ENCODE data around the gene IQCC. TPM values are rescaled to one million over a fixed set of nuclear protein-coding genes. Genes with fewer than 3 reads are reported as not detected.
A peak's percentile ranks its signal among the peaks of the same experiment; 100 is the strongest.

IQCC gene
- polyA plus RNA-seq, 2 donors: 1.5 to 1.6 TPM

GRCh38 chr1:32220746-32221580 lies 15.5 kb downstream of the IQCC start:
- H3K36me3 ChIP-seq (ENCODE audit: control insufficient read depth in 2 of 2, insufficient read depth in 2 of 2, low read length in 1 of 2): peaks cover 0 to 14% of the 10 kb centered on the region in 2 donors
- H3K9me3 ChIP-seq (ENCODE audit: control insufficient read depth in 2 of 2, insufficient read depth in 1 of 2, low read depth in 1 of 2, low read length in 1 of 2): no peaks in the 10 kb centered on the region
- peaks cover 2 to 11% of the 10 kb centered on the region in 2 donors for H3K4me1 ChIP-seq (ENCODE audit: control insufficient read depth in 2 of 2, insufficient read depth in 2 of 2, low read length in 1 of 2)
- H3K4me3 ChIP-seq (ENCODE audit: low read depth in 1 of 2, low read length in 2 of 2): peak overlapping the region; percentile 11 to 92
- WGBS, 2 donors: 82 to 83% methylated on average over 4 of the region's 4 CpGs
- H3K27me3 ChIP-seq (ENCODE audit: control insufficient read depth in 1 of 2, insufficient read depth in 2 of 2, low read length in 2 of 2): no peaks in the 10 kb centered on the region
- peak overlapping the region; percentile 12 to 63 for H3K27ac ChIP-seq (ENCODE audit: low read depth in 2 of 2, low read length in 1 of 2)

GRCh38 chr1:32221581-32221979 lies 16.1 kb downstream of the IQCC start:
- peaks cover 2 to 11% of the 10 kb centered on the region in 2 donors for H3K4me1 ChIP-seq (ENCODE audit: control insufficient read depth in 2 of 2, insufficient read depth in 2 of 2, low read length in 1 of 2)
- peak overlapping the region; percentile 85 to 92 for H3K4me3 ChIP-seq (ENCODE audit: low read depth in 1 of 2, low read length in 2 of 2)
- 7% methylated on average over 13 of the region's 13 CpGs for WGBS, 2 donors
- H3K27me3 ChIP-seq (ENCODE audit: control insufficient read depth in 1 of 2, insufficient read depth in 2 of 2, low read length in 2 of 2): no peaks in the 10 kb centered on the region
- no peaks in the 10 kb centered on the region for H3K9me3 ChIP-seq (ENCODE audit: control insufficient read depth in 2 of 2, insufficient read depth in 1 of 2, low read depth in 1 of 2, low read length in 1 of 2)
- peaks cover 0 to 18% of the 10 kb centered on the region in 2 donors for H3K36me3 ChIP-seq (ENCODE audit: control insufficient read depth in 2 of 2, insufficient read depth in 2 of 2, low read length in 1 of 2)
- peak overlapping the region in 1 of 2 donors; percentile 88 for H3K27ac ChIP-seq (ENCODE audit: low read depth in 2 of 2, low read length in 1 of 2)

- no peaks in the 10 kb centered on the region for H3K9me3 ChIP-seq (ENCODE audit: control insufficient read depth in 2 of 2, insufficient read depth in 1 of 2, low read depth in 1 of 2, low read length in 1 of 2)
- peaks cover 0 to 13% of the 10 kb centered on the region in 2 donors for H3K36me3 ChIP-seq (ENCODE audit: control insufficient read depth in 2 of 2, insufficient read depth in 2 of 2, low read length in 1 of 2)
- peak within 1 kb of the TSS; percentile 85 to 92 for H3K4me3 ChIP-seq (ENCODE audit: low read depth in 1 of 2, low read length in 2 of 2)
- no peaks in the 10 kb centered on the region for H3K27me3 ChIP-seq (ENCODE audit: control insufficient read depth in 1 of 2, insufficient read depth in 2 of 2, low read length in 2 of 2)
- H3K4me1 ChIP-seq (ENCODE audit: control insufficient read depth in 2 of 2, insufficient read depth in 2 of 2, low read length in 1 of 2): peaks cover 2 to 11% of the 10 kb centered on the region in 2 donors
- H3K27ac ChIP-seq (ENCODE audit: low read depth in 2 of 2, low read length in 1 of 2): peak within 1 kb of the TSS; percentile 87 to 93
- WGBS, 2 donors: 0% methylated on average over 45 to 46 of the region's 46 CpGs
Observed at GRCh38 chr1:32221980-32222755, 16.7 kb downstream of the IQCC start, which contains the start of the genes EIF3I and TMEM234. Gene EIF3I, plus strand, starts transcription at chr1:32222407. Its CDS starts 35 bp downstream, at chr1:32222442. Gene TMEM234, minus strand, starts transcription at chr1:32222353. Its CDS starts 31 bp downstream, at chr1:32222322.

- Histone ChIP-seq H3K4me1 (ENCODE audit: control insufficient read depth in 2 of 2, insufficient read depth in 2 of 2, low read length in 1 of 2) (peaks cover 2 to 11% of the 10 kb centered on the region in 2 donors), H3K27me3 (ENCODE audit: control insufficient read depth in 1 of 2, insufficient read depth in 2 of 2, low read length in 2 of 2) (no peaks in the 10 kb centered on the region), H3K4me3 (ENCODE audit: low read depth in 1 of 2, low read length in 2 of 2) (no peak overlapping the region), H3K36me3 (ENCODE audit: control insufficient read depth in 2 of 2, insufficient read depth in 2 of 2, low read length in 1 of 2) (peaks cover 3 to 20% of the 10 kb centered on the region in 2 donors), H3K27ac (ENCODE audit: low read depth in 2 of 2, low read length in 1 of 2) (peak overlapping the region in 1 of 2 donors; percentile 15), H3K9me3 (ENCODE audit: control insufficient read depth in 2 of 2, insufficient read depth in 1 of 2, low read depth in 1 of 2, low read length in 1 of 2) (no peaks in the 10 kb centered on the region)
- 72 to 74% methylated on average over 3 of the region's 3 CpGs for WGBS, 2 donors
Observed at GRCh38 chr1:32223683-32224082, 18.2 kb downstream of the IQCC start.

- no peak overlapping the region for H3K4me3 ChIP-seq (ENCODE audit: low read depth in 1 of 2, low read length in 2 of 2)
Observed at GRCh38 chr1:32224285-32224684, 18.8 kb downstream of the IQCC start.

GRCh38 chr1:32228771-32229170 lies 23.3 kb downstream of the IQCC start:
- no peaks in the 10 kb centered on the region for H3K9me3 ChIP-seq (ENCODE audit: control insufficient read depth in 2 of 2, insufficient read depth in 1 of 2, low read depth in 1 of 2, low read length in 1 of 2)
- no peaks in the 10 kb centered on the region for H3K4me1 ChIP-seq (ENCODE audit: control insufficient read depth in 2 of 2, insufficient read depth in 2 of 2, low read length in 1 of 2)
- no peak overlapping the region for H3K4me3 ChIP-seq (ENCODE audit: low read depth in 1 of 2, low read length in 2 of 2)
- no peaks in the 10 kb centered on the region for H3K27me3 ChIP-seq (ENCODE audit: control insufficient read depth in 1 of 2, insufficient read depth in 2 of 2, low read length in 2 of 2)
- H3K36me3 ChIP-seq (ENCODE audit: control insufficient read depth in 2 of 2, insufficient read depth in 2 of 2, low read length in 1 of 2): peaks cover 11 to 31% of the 10 kb centered on the region in 2 donors
- WGBS, 2 donors: 78 to 88% methylated on average over 3 of the region's 3 CpGs
- no peak overlapping the region for H3K27ac ChIP-seq (ENCODE audit: low read depth in 2 of 2, low read length in 1 of 2)

More at GRCh38 chr1:32224285-32224684, 18.8 kb downstream of the IQCC start:
- Histone ChIP-seq H3K36me3 (ENCODE audit: control insufficient read depth in 2 of 2, insufficient read depth in 2 of 2, low read length in 1 of 2) (peaks cover 6 to 23% of the 10 kb centered on the region in 2 donors), H3K4me1 (ENCODE audit: control insufficient read depth in 2 of 2, insufficient read depth in 2 of 2, low read length in 1 of 2) (peaks cover 2 to 11% of the 10 kb centered on the region in 2 donors), H3K27me3 (ENCODE audit: control insufficient read depth in 1 of 2, insufficient read depth in 2 of 2, low read length in 2 of 2) (no peaks in the 10 kb centered on the region), H3K27ac (ENCODE audit: low read depth in 2 of 2, low read length in 1 of 2) (no peak overlapping the region), H3K9me3 (ENCODE audit: control insufficient read depth in 2 of 2, insufficient read depth in 1 of 2, low read depth in 1 of 2, low read length in 1 of 2) (no peaks in the 10 kb centered on the region)
- 87% methylated on average over 4 of the region's 4 CpGs for WGBS, 2 donors

GRCh38 chr1:32231843-32232432 lies 26.5 kb downstream of the IQCC start:
- Histone ChIP-seq H3K4me3 (ENCODE audit: low read depth in 1 of 2, low read length in 2 of 2) (no peak overlapping the region), H3K36me3 (ENCODE audit: control insufficient read depth in 2 of 2, insufficient read depth in 2 of 2, low read length in 1 of 2) (peaks cover 11 to 25% of the 10 kb centered on the region in 2 donors), H3K27me3 (ENCODE audit: control insufficient read depth in 1 of 2, insufficient read depth in 2 of 2, low read length in 2 of 2) (no peaks in the 10 kb centered on the region), H3K9me3 (ENCODE audit: control insufficient read depth in 2 of 2, insufficient read depth in 1 of 2, low read depth in 1 of 2, low read length in 1 of 2) (no peaks in the 10 kb centered on the region), H3K27ac (ENCODE audit: low read depth in 2 of 2, low read length in 1 of 2) (no peak overlapping the region), H3K4me1 (ENCODE audit: control insufficient read depth in 2 of 2, insufficient read depth in 2 of 2, low read length in 1 of 2) (peaks cover 0 to 2% of the 10 kb centered on the region in 2 donors)
- 85 to 87% methylated on average over 5 of the region's 5 CpGs for WGBS, 2 donors

GRCh38 chr1:32232558-32233304 lies 27.3 kb downstream of the IQCC start:
- H3K9me3 ChIP-seq (ENCODE audit: control insufficient read depth in 2 of 2, insufficient read depth in 1 of 2, low read depth in 1 of 2, low read length in 1 of 2): no peaks in the 10 kb centered on the region
- 74 to 82% methylated on average over 8 of the region's 8 CpGs for WGBS, 2 donors
- H3K4me3 ChIP-seq (ENCODE audit: low read depth in 1 of 2, low read length in 2 of 2): no peak overlapping the region
- H3K4me1 ChIP-seq (ENCODE audit: control insufficient read depth in 2 of 2, insufficient read depth in 2 of 2, low read length in 1 of 2): peaks cover 0 to 2% of the 10 kb centered on the region in 2 donors
- no peaks in the 10 kb centered on the region for H3K27me3 ChIP-seq (ENCODE audit: control insufficient read depth in 1 of 2, insufficient read depth in 2 of 2, low read length in 2 of 2)
- H3K36me3 ChIP-seq (ENCODE audit: control insufficient read depth in 2 of 2, insufficient read depth in 2 of 2, low read length in 1 of 2): peaks cover 11 to 25% of the 10 kb centered on the region in 2 donors
- no peak overlapping the region for H3K27ac ChIP-seq (ENCODE audit: low read depth in 2 of 2, low read length in 1 of 2)

Measured in esophagus (tissue), 2 donors.